B cell (primary cell): ENCODE measurements around the gene TAPBP. TPM values are rescaled to one million over a fixed set of nuclear protein-coding genes. Genes with fewer than 3 reads are reported as not detected.
"Not testable (repeated sequence)": the region's sequence is repeated elsewhere in the genome, so short reads cannot be mapped to it uniquely, and the experiment has no call there.

Experiments
- ATAC-seq: fragments of 200-7000 bp; cut with Tn5 transposase; one replicate; pipeline ENCODE4 v1.10.0; 2021; ENCODE audit warnings: low read depth, mild to moderate bottlenecking, moderate number of reproducible peaks, moderate library complexity
- CTCF ChIA-PET: fragments of 350-600 bp; sonication (Branson Sonifier 250); formaldehyde crosslinking; loops from one replicate; lab custom pipeline; 2021; ENCODE audit warnings: antibody characterized with exemption, inconsistent platforms; lab: Charles Lee
- POLR2A ChIA-PET: fragments of 350-600 bp; sonication (Branson Sonifier 250); formaldehyde crosslinking; loops from one replicate; lab custom pipeline; 2021; ENCODE audit warnings: antibody characterized with exemption; lab: Charles Lee
- DNase-seq: peaks from one replicate; pipeline ENCODE4 v3.0.0; 2013
- H2AFZ ChIP-seq: 2 replicates; pipeline ENCODE4 v1.6.1; 2012; ENCODE audit warnings: mild to moderate bottlenecking, low read depth, low read length; ENCODE audit not compliant: insufficient read depth, poor library complexity, severe bottlenecking
- H3K27ac ChIP-seq, 2 donors: 1 replicate in 1 of 2; 2 replicates in 1 of 2; pipeline ENCODE4 v1.5.1; 2012 to 2013; ENCODE audit warnings: low read length in 2 of 2, mild to moderate bottlenecking in 2 of 2, moderate library complexity in 1 of 2
- H3K27me3 ChIP-seq, 4 experiments: fragments of 200-600 bp in 1 of 4; sonication (generic) in 1 of 4; replicated peaks in 1 of 4; 1 replicate in 2 of 4; 2 replicates in 2 of 4; pipeline versions ENCODE4 v1.6.1 to v1.7.0; 2013 to 2016; ENCODE audit warnings: low read length in 3 of 4, mild to moderate bottlenecking in 2 of 4, mixed read lengths in 1 of 4, moderate library complexity in 1 of 4; ENCODE audit not compliant: insufficient read depth in 4 of 4, control insufficient read depth in 3 of 4; ENCODE audit errors: control extremely low read depth in 1 of 4
- H3K36me3 ChIP-seq, 2 experiments: replicated peaks in 1 of 2; 1 replicate in 1 of 2; 2 replicates in 1 of 2; pipeline versions ENCODE4 v1.6.1 to v1.7.1; 2013; ENCODE audit warnings: low read length in 1 of 2; ENCODE audit not compliant: insufficient read depth in 2 of 2, control insufficient read depth in 1 of 2; ENCODE audit errors: control extremely low read depth in 1 of 2, extremely low read depth in 1 of 2
- H3K4me1 ChIP-seq, 2 donors: fragments of 200-600 bp in 1 of 2; sonication (generic) in 1 of 2; 1 replicate in 1 of 2; 2 replicates in 1 of 2; pipeline versions ENCODE4 v1.5.1 to v1.6.1; 2013 to 2017; ENCODE audit warnings: low read length in 2 of 2; ENCODE audit not compliant: control insufficient read depth in 2 of 2, insufficient read depth in 2 of 2
- H3K4me2 ChIP-seq: replicated peaks from 2 replicates; pipeline ENCODE3; 2012; ENCODE audit warnings: mild to moderate bottlenecking, low read depth, low read length; ENCODE audit not compliant: poor library complexity, severe bottlenecking
- H3K4me3 ChIP-seq, 5 experiments: fragments of 200-600 bp in 1 of 5; sonication (generic) in 1 of 5; 1 replicate in 3 of 5; 2 replicates in 2 of 5; pipeline versions ENCODE4 v1.5.1 to v1.7.0; 2011 to 2016; ENCODE audit warnings: low read length in 4 of 5, mild to moderate bottlenecking in 4 of 5, low read depth in 2 of 5, control low read depth in 1 of 5, moderate library complexity in 1 of 5; ENCODE audit not compliant: insufficient read depth in 1 of 5; ENCODE audit errors: control extremely low read depth in 1 of 5, extremely low read depth in 1 of 5
- H3K79me2 ChIP-seq: fragments of 200-600 bp; sonication (generic); one replicate; pipeline ENCODE4 v1.6.0; 2016; ENCODE audit warnings: low read length; ENCODE audit not compliant: control insufficient read depth, insufficient read depth
- H3K9ac ChIP-seq: fragments of 200-600 bp; sonication (generic); 2 replicates; pipeline ENCODE4 v1.6.1; 2017; ENCODE audit warnings: mild to moderate bottlenecking, low read length, moderate library complexity
- H3K9me3 ChIP-seq, 3 donors: one replicate each; pipeline versions ENCODE4 v1.6.1 to v1.7.1; 2013; ENCODE audit warnings: low read length in 2 of 3; ENCODE audit not compliant: control insufficient read depth in 2 of 3, insufficient read depth in 1 of 3; ENCODE audit errors: control extremely low read depth in 1 of 3
- H4K20me1 ChIP-seq: 2 replicates; pipeline ENCODE4 v1.6.0; 2012; ENCODE audit warnings: mild to moderate bottlenecking, low read length; ENCODE audit not compliant: insufficient read depth, control insufficient read depth, poor library complexity, severe bottlenecking
- H3K27ac Mint-ChIP-seq: one replicate; pipeline ENCODE4 v1.8.0; 2021; ENCODE audit warnings: mixed read lengths
- H3K27me3 Mint-ChIP-seq: one replicate; pipeline ENCODE4 v1.8.0; 2021; ENCODE audit warnings: mixed read lengths
- H3K4me1 Mint-ChIP-seq: one replicate; pipeline ENCODE4 v1.8.0; 2021; ENCODE audit warnings: mixed read lengths
- H3K4me3 Mint-ChIP-seq: one replicate; pipeline ENCODE4 v1.8.0; 2021; ENCODE audit warnings: mixed read lengths
- H3K9me3 Mint-ChIP-seq: one replicate; pipeline ENCODE4 v1.8.0; 2022; ENCODE audit warnings: mixed read lengths; ENCODE audit not compliant: insufficient read depth
- EZH2 ChIP-seq: IDR thresholded peaks from 2 replicates; pipeline ENCODE4 v1.6.1; 2012; ENCODE audit warnings: borderline replicate concordance, low read depth, mild to moderate bottlenecking, moderate library complexity, low read length; ENCODE audit not compliant: insufficient read depth, poor library complexity, severe bottlenecking
- WGBS: methylation state at CpG from one replicate; pipeline ENCODE4 v1.1.5; 2013; ENCODE audit warnings: missing lambda C conversion rate; ENCODE audit not compliant: insufficient coverage; 5-methylcytosine and 5-hydroxymethylcytosine counted together
- intact Hi-C: fragments of 100-400 bp; cut with micrococcal nuclease; formaldehyde crosslinking; loops from one replicate; pipeline ENCODE4 v1.10.0; 2022
- polyA plus RNA-seq: library from polyadenylated mRNA; depleted of rRNA; stranded (reverse); fragments of >200 nt; gene quantifications from 2 replicates; pipeline ENCODE4 v1.2.3, GENCODE V29; 2012
- total RNA-seq, 2 donors: library from RNA; stranded (reverse); fragments of 120-200 nt in 1 of 2; gene quantifications; 1 replicate in 1 of 2; 2 replicates in 1 of 2; pipeline versions ENCODE4 v1.2.3 to v1.2.4, GENCODE V29; 2013 to 2022
- TF ChIP-seq, protein P1 (sequence below): fragments of 200-600 bp; IDR thresholded peaks from one replicate; pipeline ENCODE4 v1.8.0; 2022; ENCODE audit warnings: antibody characterized with exemption, mild to moderate bottlenecking

The TAPBP gene
- total and polyA plus RNA-seq, 2 donors (not counting 1 experiment from before 2014, with no cell fraction given), result 302 to 310 TPM

GRCh38 chr6:33359331-33359730, 45.5 kb upstream of the TAPBP start:
- Histone ChIP-seq H3K27me3 (peaks cover 0 to 2% (median 0%) of the 10 kb centered on the region in 4 experiments), H3K9me3 (no peaks in the 10 kb centered on the region), H3K4me1 (no peaks in the 10 kb centered on the region), H3K4me2 (no peak overlapping the region), H3K36me3 (no peaks in the 10 kb centered on the region), H4K20me1 (no peaks in the 10 kb centered on the region), H3K9ac (no peak overlapping the region), H3K79me2 (no peaks in the 10 kb centered on the region), H2AFZ (no peak overlapping the region), H3K27ac (no peak overlapping the region), H3K4me3 (no peak overlapping the region)
- ATAC-seq (no peak), DNase-seq (no peak)
- POLR2A ChIA-PET, result no interaction called here
- Mint-ChIP-seq H3K4me3 (no peak overlapping the region), H3K9me3 (no peaks in the 10 kb centered on the region), H3K27ac (no peak overlapping the region), H3K27me3 (peaks cover 8% of the 10 kb centered on the region), H3K4me1 (no peaks in the 10 kb centered on the region)
- intact Hi-C loops, result no loop called here
- CTCF ChIA-PET, result interaction anchor here (1.0 kb wide), 1 partner anchor 20 kb away, joined by 3 read pairs; no protein-coding TSS in a partner anchor
- no peak for TF ChIP-seq EZH2
- TF ChIP-seq, protein P1, sequence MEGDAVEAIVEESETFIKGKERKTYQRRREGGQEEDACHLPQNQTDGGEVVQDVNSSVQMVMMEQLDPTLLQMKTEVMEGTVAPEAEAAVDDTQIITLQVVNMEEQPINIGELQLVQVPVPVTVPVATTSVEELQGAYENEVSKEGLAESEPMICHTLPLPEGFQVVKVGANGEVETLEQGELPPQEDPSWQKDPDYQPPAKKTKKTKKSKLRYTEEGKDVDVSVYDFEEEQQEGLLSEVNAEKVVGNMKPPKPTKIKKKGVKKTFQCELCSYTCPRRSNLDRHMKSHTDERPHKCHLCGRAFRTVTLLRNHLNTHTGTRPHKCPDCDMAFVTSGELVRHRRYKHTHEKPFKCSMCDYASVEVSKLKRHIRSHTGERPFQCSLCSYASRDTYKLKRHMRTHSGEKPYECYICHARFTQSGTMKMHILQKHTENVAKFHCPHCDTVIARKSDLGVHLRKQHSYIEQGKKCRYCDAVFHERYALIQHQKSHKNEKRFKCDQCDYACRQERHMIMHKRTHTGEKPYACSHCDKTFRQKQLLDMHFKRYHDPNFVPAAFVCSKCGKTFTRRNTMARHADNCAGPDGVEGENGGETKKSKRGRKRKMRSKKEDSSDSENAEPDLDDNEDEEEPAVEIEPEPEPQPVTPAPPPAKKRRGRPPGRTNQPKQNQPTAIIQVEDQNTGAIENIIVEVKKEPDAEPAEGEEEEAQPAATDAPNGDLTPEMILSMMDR, result no peak

DNA sequence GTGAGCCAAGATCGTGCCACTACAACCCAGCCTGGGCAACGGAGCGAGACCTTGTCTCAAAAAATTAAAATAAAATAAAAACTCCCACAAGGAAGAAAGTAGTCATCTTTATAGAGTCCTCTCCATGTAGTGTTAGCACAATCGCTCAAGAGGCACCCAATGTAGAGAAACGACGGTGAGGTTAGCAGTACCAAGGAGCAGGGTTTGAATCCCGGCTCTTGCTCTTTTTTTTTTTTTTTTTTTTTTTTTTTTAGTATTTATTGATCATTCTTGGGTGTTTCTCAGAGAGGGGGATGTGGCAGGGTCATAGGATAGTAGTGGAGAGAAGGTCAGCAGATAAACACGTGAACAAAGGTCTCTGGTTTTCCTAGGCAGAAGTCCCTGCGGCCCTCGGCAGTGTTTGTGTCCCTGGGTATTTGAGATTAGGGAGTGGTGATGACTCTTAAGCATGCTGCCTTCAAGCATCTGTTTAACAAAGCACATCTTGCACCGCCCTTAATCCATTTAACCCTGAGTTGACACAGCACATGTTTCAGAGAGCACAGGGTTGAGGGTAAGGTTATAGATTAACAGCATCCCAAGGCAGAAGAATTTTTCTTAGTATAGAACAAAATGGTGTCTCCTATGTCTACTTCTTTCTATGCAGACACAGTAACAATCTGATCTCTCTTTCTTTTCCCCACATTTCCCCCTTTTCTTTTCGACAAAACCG, 43.4 kb upstream of the TAPBP start:
- DNase-seq, H3K4me1 ChIP-seq, H3K79me2 ChIP-seq, H3K4me2 ChIP-seq, H3K9me3 ChIP-seq, H2AFZ ChIP-seq, H3K9me3 Mint-ChIP-seq, H4K20me1 ChIP-seq, H3K4me3 Mint-ChIP-seq, H3K27me3 ChIP-seq, H3K27ac Mint-ChIP-seq, intact Hi-C loops, H3K9ac ChIP-seq, H3K4me1 Mint-ChIP-seq, CTCF ChIA-PET, H3K27ac ChIP-seq, H3K4me3 ChIP-seq, ATAC-seq, H3K27me3 Mint-ChIP-seq, H3K36me3 ChIP-seq: not testable (repeated sequence)
- POLR2A ChIA-PET, result interaction anchor here (0.6 kb wide), 2 partner anchors 47 to 56 kb away, joined by 4 to 7 read pairs; no protein-coding TSS in a partner anchor
- WGBS, result 100% methylated on average over 2 of the region's 13 CpGs
